ENCODE results near the gene EPDR1.

DNA sequence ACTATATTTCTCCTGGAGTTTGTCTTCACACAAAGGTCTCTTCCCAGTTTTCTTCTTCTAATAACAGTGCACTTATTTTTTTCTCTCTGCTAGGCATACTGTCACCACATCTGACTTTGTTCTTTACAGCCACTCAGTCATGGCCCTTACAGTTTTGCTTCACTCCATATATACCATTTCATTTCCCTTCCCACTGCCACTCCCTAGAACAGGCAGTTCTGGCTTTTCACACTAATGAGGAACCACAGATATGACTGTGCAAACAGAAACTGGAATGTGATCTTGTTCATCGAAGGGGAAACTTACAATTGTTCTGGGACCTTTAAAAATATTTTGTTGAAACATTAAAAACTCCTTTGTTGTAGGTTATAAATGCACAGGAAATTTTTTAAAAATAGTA is 67.3 kb downstream of the EPDR1 start:
- TF ChIP-seq, protein P1, sequence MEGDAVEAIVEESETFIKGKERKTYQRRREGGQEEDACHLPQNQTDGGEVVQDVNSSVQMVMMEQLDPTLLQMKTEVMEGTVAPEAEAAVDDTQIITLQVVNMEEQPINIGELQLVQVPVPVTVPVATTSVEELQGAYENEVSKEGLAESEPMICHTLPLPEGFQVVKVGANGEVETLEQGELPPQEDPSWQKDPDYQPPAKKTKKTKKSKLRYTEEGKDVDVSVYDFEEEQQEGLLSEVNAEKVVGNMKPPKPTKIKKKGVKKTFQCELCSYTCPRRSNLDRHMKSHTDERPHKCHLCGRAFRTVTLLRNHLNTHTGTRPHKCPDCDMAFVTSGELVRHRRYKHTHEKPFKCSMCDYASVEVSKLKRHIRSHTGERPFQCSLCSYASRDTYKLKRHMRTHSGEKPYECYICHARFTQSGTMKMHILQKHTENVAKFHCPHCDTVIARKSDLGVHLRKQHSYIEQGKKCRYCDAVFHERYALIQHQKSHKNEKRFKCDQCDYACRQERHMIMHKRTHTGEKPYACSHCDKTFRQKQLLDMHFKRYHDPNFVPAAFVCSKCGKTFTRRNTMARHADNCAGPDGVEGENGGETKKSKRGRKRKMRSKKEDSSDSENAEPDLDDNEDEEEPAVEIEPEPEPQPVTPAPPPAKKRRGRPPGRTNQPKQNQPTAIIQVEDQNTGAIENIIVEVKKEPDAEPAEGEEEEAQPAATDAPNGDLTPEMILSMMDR (IDR thresholded peaks at IDR 0.05): no peak
- TF ChIP-seq ZFX (IDR thresholded peaks at IDR 0.05; ENCODE audit: borderline replicate concordance): no peak

All from 22Rv1 (cell line).